Measurements from ENCODE around the gene TNRC6B. TPM values are rescaled to one million over a fixed set of nuclear protein-coding genes. Genes with fewer than 3 reads are reported as not detected.

The TNRC6B gene
- total RNA-seq, 3 donors from 2014 or later, result 32.8 to 53.1 (median 39.7) TPM

DNA sequence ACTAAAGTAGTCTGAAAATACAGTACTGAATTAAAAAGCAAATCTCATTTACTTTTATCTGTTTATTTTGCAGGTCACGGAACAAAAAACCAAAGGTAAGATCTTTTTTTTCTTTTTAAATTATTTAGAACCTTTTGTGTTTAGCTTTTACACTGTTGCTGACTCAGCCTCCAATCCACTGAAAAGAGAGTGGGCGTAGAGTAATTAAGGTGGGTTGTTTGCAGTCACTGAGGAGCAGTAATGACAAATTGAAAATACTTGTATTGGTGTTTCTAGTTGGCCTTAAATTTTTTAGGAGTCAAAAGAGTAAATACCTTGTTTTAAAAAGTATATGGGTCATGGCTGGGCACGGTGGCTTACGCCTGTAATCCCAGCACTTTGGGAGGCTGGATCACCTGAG is 73.4 kb downstream of the TNRC6B start:
- DNase-seq (ENCODE audit: low spot score in 2 of 2), result no peak
- Histone ChIP-seq H3K9me3 (no peaks in the 10 kb centered on the region), H3K27ac (no peak overlapping the region), H3K4me3 (no peak overlapping the region), H3K4me1 (no peaks in the 10 kb centered on the region), H3K36me3 (no peaks in the 10 kb centered on the region), H3K27me3 (no peaks in the 10 kb centered on the region)
- TF ChIP-seq POLR2A (IDR thresholded peaks at IDR 0.05), result no peak
- TF ChIP-seq, protein P1, sequence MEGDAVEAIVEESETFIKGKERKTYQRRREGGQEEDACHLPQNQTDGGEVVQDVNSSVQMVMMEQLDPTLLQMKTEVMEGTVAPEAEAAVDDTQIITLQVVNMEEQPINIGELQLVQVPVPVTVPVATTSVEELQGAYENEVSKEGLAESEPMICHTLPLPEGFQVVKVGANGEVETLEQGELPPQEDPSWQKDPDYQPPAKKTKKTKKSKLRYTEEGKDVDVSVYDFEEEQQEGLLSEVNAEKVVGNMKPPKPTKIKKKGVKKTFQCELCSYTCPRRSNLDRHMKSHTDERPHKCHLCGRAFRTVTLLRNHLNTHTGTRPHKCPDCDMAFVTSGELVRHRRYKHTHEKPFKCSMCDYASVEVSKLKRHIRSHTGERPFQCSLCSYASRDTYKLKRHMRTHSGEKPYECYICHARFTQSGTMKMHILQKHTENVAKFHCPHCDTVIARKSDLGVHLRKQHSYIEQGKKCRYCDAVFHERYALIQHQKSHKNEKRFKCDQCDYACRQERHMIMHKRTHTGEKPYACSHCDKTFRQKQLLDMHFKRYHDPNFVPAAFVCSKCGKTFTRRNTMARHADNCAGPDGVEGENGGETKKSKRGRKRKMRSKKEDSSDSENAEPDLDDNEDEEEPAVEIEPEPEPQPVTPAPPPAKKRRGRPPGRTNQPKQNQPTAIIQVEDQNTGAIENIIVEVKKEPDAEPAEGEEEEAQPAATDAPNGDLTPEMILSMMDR (IDR thresholded peaks at IDR 0.05), result no peak
- no peak for TF ChIP-seq POLR2AphosphoS5 (IDR thresholded peaks at IDR 0.05)
- intact Hi-C loops (cut with DNase I; ENCODE audit: low total_unique reads), result no loop called here

- Histone ChIP-seq H3K4me3 (no peak overlapping the region), H3K36me3 (no peaks in the 10 kb centered on the region), H3K27ac (no peak overlapping the region), H3K9me3 (no peaks in the 10 kb centered on the region), H3K4me1 (no peaks in the 10 kb centered on the region), H3K27me3 (no peaks in the 10 kb centered on the region)
- intact Hi-C loops (cut with DNase I; ENCODE audit: low total_unique reads), result no loop called here
- TF ChIP-seq POLR2AphosphoS5 (IDR thresholded peaks at IDR 0.05), result no peak
- TF ChIP-seq POLR2A (IDR thresholded peaks at IDR 0.05), result no peak
- TF ChIP-seq, protein P1 (IDR thresholded peaks at IDR 0.05), result no peak
- DNase-seq (ENCODE audit: low spot score in 2 of 2), result no peak
Observed at GRCh38 chr22:40252146-40252545, 74.4 kb downstream of the TNRC6B start.

GRCh38 chr22:40256516-40256915 is 78.8 kb downstream of the TNRC6B start:
- DNase-seq (ENCODE audit: low spot score in 2 of 2), result no peak
- H3K27ac ChIP-seq, result no peak overlapping the region
- peaks cover 0 to 3% of the 10 kb centered on the region in 2 donors for H3K4me1 ChIP-seq
- intact Hi-C loops (cut with DNase I; ENCODE audit: low total_unique reads), result no loop called here
- TF ChIP-seq POLR2A (IDR thresholded peaks at IDR 0.05) (no peak), POLR2AphosphoS5 (IDR thresholded peaks at IDR 0.05) (no peak)
- no peaks in the 10 kb centered on the region for H3K27me3 ChIP-seq
- no peak overlapping the region for H3K4me3 ChIP-seq
- H3K36me3 ChIP-seq, result no peaks in the 10 kb centered on the region
- H3K9me3 ChIP-seq, result no peaks in the 10 kb centered on the region

GRCh38 chr22:40258017-40258416 is 80.3 kb downstream of the TNRC6B start:
- Histone ChIP-seq H3K4me3 (no peak overlapping the region), H3K27me3 (no peaks in the 10 kb centered on the region), H3K9me3 (no peaks in the 10 kb centered on the region), H3K4me1 (peaks cover 0 to 3% of the 10 kb centered on the region in 2 donors), H3K27ac (peak overlapping the region in 1 of 2 donors; percentile 75), H3K36me3 (no peaks in the 10 kb centered on the region)
- no peak for TF ChIP-seq POLR2A (IDR thresholded peaks at IDR 0.05)
- TF ChIP-seq POLR2AphosphoS5 (IDR thresholded peaks at IDR 0.05), result no peak
- TF ChIP-seq, protein P1 (IDR thresholded peaks at IDR 0.05), result no peak
- no peak for DNase-seq (ENCODE audit: low spot score in 2 of 2)
- intact Hi-C loops (cut with DNase I; ENCODE audit: low total_unique reads), result no loop called here

GRCh38 chr22:40258501-40258915 is 80.8 kb downstream of the TNRC6B start:
- H3K4me1 ChIP-seq, result peaks cover 0 to 3% of the 10 kb centered on the region in 2 donors
- intact Hi-C loops (cut with DNase I; ENCODE audit: low total_unique reads), result no loop called here

More at GRCh38 chr22:40258501-40258915, 80.8 kb downstream of the TNRC6B start:
- TF ChIP-seq POLR2AphosphoS5 (IDR thresholded peaks at IDR 0.05) (no peak), POLR2A (IDR thresholded peaks at IDR 0.05) (no peak)
- TF ChIP-seq, protein P1 (IDR thresholded peaks at IDR 0.05), result no peak
- H3K36me3 ChIP-seq, result no peaks in the 10 kb centered on the region
- DNase-seq (ENCODE audit: low spot score in 2 of 2), result no peak
- peak overlapping the region; percentile 2 to 75 for H3K27ac ChIP-seq
- no peaks in the 10 kb centered on the region for H3K9me3 ChIP-seq
- no peak overlapping the region for H3K4me3 ChIP-seq
- H3K27me3 ChIP-seq, result no peaks in the 10 kb centered on the region

Data from breast epithelium (tissue), 4 donors.